Lower leg skin (tissue), 4 donors: ENCODE data around the gene ZNF814. TPM values are rescaled to one million over a fixed set of nuclear protein-coding genes. Genes with fewer than 3 reads are reported as not detected.

Experiments
- DNase-seq, 2 donors: peaks; one replicate each; pipeline ENCODE4 v3.0.0-alpha.2; 2019; ENCODE audit warnings: low spot score in 2 of 2
- H3K4me3 ChIP-seq: fragments of 200-600 bp; sonication (generic); 2 replicates; pipeline ENCODE4 v1.5.1; 2017; ENCODE audit warnings: mild to moderate bottlenecking, low read depth; ENCODE audit not compliant: poor library complexity, severe bottlenecking
- CTCF ChIP-seq, 3 donors: fragments of 450-650 bp; IDR thresholded peaks; one replicate each; pipeline ENCODE4 v1.5.1; 2016; ENCODE audit warnings: antibody characterized with exemption in 3 of 3, mild to moderate bottlenecking in 3 of 3, moderate library complexity in 2 of 3
- POLR2A ChIP-seq, 2 donors: fragments of 450-650 bp; IDR thresholded peaks; one replicate each; pipeline ENCODE4 v1.6.1; 2016 to 2017; ENCODE audit warnings: antibody characterized with exemption in 2 of 2, mild to moderate bottlenecking in 1 of 2, moderate library complexity in 1 of 2
- WGBS, 2 donors: methylation state at CpG; one replicate each; pipeline ENCODE4 v1.1.5; 2018; 5-methylcytosine and 5-hydroxymethylcytosine counted together
- intact Hi-C: fragments of 100-400 bp; cut with DNase I; formaldehyde crosslinking; loops from one replicate; pipeline ENCODE4 v1.15.0; 2023; ENCODE audit warnings: low total_unique reads
- total RNA-seq, 4 donors: library from RNA; depleted of rRNA; stranded (reverse); fragments of >200 nt; gene quantifications; one replicate each; pipeline ENCODE4 v1.1.0, GENCODE V29; 2016

The ZNF814 gene
- total RNA-seq, 4 donors from 2014 or later: 6.9 to 18.4 (median 10.0) TPM

GRCh38 chr19:57807541-57807940 lies 81.3 kb downstream of the ZNF814 start:
- no peak for DNase-seq
- no peak overlapping the region for H3K4me3 ChIP-seq
- intact Hi-C loops: no loop called here

GRCh38 chr19:57803594-57804325 lies 85.1 kb downstream of the ZNF814 start:
- no peak for DNase-seq
- peak overlapping the region; percentile 23 for H3K4me3 ChIP-seq
- TF ChIP-seq POLR2A (IDR thresholded peaks at IDR 0.05) (no peak), CTCF (IDR thresholded peaks at IDR 0.05) (no peak)
- intact Hi-C loops: no loop called here
- WGBS, 2 donors: 3 to 5% methylated on average over 19 of the region's 19 CpGs

More at GRCh38 chr19:57807541-57807940, 81.3 kb downstream of the ZNF814 start:
- WGBS, 2 donors: 86 to 95% methylated on average over 2 of the region's 2 CpGs
- TF ChIP-seq POLR2A (IDR thresholded peaks at IDR 0.05) (no peak), CTCF (IDR thresholded peaks at IDR 0.05) (no peak)

- WGBS, 2 donors: 4 to 8% methylated on average over 6 of the region's 6 CpGs
- intact Hi-C loops: no loop called here
- TF ChIP-seq CTCF (IDR thresholded peaks at IDR 0.05) (no peak), POLR2A (IDR thresholded peaks at IDR 0.05) (no peak)
- peak overlapping the region; percentile 23 for H3K4me3 ChIP-seq
- no peak for DNase-seq
Observed at GRCh38 chr19:57803265-57803593, 85.6 kb downstream of the ZNF814 start.

- intact Hi-C loops: no loop called here
- no peak overlapping the region for H3K4me3 ChIP-seq
- DNase-seq: no peak
- TF ChIP-seq POLR2A (IDR thresholded peaks at IDR 0.05) (no peak), CTCF (IDR thresholded peaks at IDR 0.05) (no peak)
- WGBS, 2 donors: 78 to 80% methylated on average over 4 of the region's 4 CpGs
Observed at GRCh38 chr19:57802269-57802668, 86.6 kb downstream of the ZNF814 start.

GRCh38 chr19:57800696-57801095 lies 88.1 kb downstream of the ZNF814 start:
- intact Hi-C loops: no loop called here
- H3K4me3 ChIP-seq: no peak overlapping the region
- no peak for DNase-seq
- TF ChIP-seq POLR2A (IDR thresholded peaks at IDR 0.05) (no peak), CTCF (IDR thresholded peaks at IDR 0.05) (no peak)
- WGBS, 2 donors: 70 to 71% methylated on average over 5 of the region's 5 CpGs

Other genes with a start within 250 kb of the ZNF814 start
- under 1 TPM in 2 of 4 donors, not detected in 2; 0.39 to 0.71 TPM for gene ZSCAN4, start 220.1 kb downstream of the ZNF814 start, total RNA-seq
- gene ZNF551, start 207.1 kb downstream of the ZNF814 start, total RNA-seq: 10 to 100 TPM in 3 of 4 donors, 1 to 10 TPM in 1; 9.3 to 20.8 (median 19.5) TPM
- gene ZNF154, start 179.8 kb downstream of the ZNF814 start, total RNA-seq: 1 to 10 TPM in 1 of 4 donors, under 1 TPM in 3; 0.15 to 1.0 (median 0.77) TPM
- gene ZNF671, start 161.4 kb downstream of the ZNF814 start, total RNA-seq: 1 to 10 TPM in 2 of 4 donors, under 1 TPM in 2; 0.88 to 4.3 (median 2.0) TPM
- gene ZNF776, start 142.2 kb downstream of the ZNF814 start, total RNA-seq: 10 to 100 TPM in 3 of 4 donors, 1 to 10 TPM in 1; 9.5 to 23.7 (median 13.0) TPM
- gene ZNF586, start 119.4 kb downstream of the ZNF814 start, total RNA-seq: 10 to 100 TPM in 3 of 4 donors, 1 to 10 TPM in 1; 9.1 to 21.4 (median 17.5) TPM
- 1 to 10 TPM; 5.4 to 7.0 (median 5.9) TPM for gene ZNF552, start 74.1 kb downstream of the ZNF814 start, total RNA-seq
- gene ZNF587B, start 58.7 kb downstream of the ZNF814 start, total RNA-seq: 10 to 100 TPM; 11.8 to 16.7 (median 13.7) TPM
- 10 to 100 TPM; 10.6 to 18.0 (median 17.2) TPM for gene ZNF587, start 39.2 kb downstream of the ZNF814 start, total RNA-seq
- gene ZNF417, start 27.6 kb upstream of the ZNF814 start, total RNA-seq: 10 to 100 TPM in 3 of 4 donors, 1 to 10 TPM in 1; 6.6 to 25.5 (median 11.6) TPM
- gene ZNF418, start 46.4 kb upstream of the ZNF814 start, total RNA-seq: 10 to 100 TPM in 1 of 4 donors, 1 to 10 TPM in 3; 4.3 to 10.9 (median 6.2) TPM
- 10 to 100 TPM in 1 of 4 donors, 1 to 10 TPM in 3; 7.8 to 11.3 (median 9.1) TPM for gene ZNF256, start 58.7 kb upstream of the ZNF814 start, total RNA-seq
- gene C19orf18, start 85.5 kb upstream of the ZNF814 start, total RNA-seq: not detected
- 10 to 100 TPM in 3 of 4 donors, 1 to 10 TPM in 1; 9.6 to 53.4 (median 16.3) TPM for gene ZNF606, start 113.8 kb upstream of the ZNF814 start, total RNA-seq
- gene ZSCAN1, start 145.0 kb upstream of the ZNF814 start, total RNA-seq: under 1 TPM in 1 of 4 donors, not detected in 3; 0.23 TPM
- 1 to 10 TPM; 4.8 to 5.9 (median 5.5) TPM for gene ZNF135, start 170.2 kb upstream of the ZNF814 start, total RNA-seq
- 10 to 100 TPM; 35.3 to 64.3 (median 50.9) TPM for gene ZSCAN18, start 209.2 kb upstream of the ZNF814 start, total RNA-seq